ENCODE data around the gene PCP2.

Gene PCP2

DNA sequence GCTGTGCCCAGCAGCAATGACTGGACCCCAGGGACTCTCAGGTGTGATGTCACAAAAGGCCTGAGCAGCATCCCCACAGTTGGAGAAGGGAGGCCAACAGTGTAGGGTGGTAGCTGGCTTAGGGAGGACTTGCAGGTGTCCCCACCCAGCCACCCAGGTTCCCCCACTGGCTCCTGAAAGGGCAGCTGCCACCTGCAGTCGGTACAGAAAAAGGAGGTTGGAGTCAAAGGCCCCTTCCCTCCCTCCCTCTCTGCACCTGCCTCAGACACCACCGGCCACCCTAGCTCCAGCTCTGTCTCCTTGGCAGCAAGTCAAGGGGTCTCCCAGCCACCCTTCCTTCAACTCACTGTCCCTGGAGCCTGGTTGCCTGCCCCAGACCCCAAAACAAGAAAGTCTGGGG is at the start of gene PCP2:
PCP2 (minus strand) TSS at position 22 of the 400 bp plus-strand sequence. CDS start 262 bp downstream, outside the sequence.
- DNase-seq (ENCODE audit: low read depth in 1 of 2, low spot score in 1 of 2), result no peak

DNA sequence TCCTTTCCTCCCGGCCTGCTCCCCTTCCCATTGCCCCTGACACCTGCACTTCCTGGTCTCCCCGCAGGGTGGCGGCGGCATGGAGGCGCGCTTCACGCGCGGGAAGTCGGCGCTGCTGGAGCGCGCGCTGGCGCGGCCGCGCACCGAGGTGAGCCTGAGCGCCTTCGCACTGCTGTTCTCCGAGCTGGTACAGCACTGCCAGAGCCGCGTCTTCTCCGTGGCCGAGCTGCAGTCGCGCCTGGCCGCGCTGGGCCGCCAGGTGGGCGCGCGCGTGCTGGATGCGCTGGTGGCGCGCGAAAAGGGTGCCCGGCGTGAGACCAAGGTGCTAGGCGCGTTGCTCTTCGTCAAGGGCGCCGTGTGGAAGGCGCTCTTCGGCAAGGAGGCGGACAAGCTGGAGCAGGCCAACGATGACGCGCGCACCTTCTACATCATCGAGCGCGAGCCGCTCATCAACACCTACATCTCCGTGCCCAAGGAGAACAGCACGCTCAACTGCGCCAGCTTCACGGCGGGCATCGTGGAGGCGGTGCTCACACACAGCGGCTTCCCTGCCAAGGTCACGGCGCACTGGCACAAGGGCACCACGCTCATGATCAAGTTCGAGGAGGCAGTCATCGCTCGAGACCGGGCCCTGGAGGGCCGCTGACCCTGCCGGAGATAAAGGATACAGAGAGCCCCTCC is 48.8 kb upstream of the PCP2 start:
- DNase-seq (ENCODE audit: low read depth in 1 of 2, low spot score in 1 of 2), result no peak

DNA sequence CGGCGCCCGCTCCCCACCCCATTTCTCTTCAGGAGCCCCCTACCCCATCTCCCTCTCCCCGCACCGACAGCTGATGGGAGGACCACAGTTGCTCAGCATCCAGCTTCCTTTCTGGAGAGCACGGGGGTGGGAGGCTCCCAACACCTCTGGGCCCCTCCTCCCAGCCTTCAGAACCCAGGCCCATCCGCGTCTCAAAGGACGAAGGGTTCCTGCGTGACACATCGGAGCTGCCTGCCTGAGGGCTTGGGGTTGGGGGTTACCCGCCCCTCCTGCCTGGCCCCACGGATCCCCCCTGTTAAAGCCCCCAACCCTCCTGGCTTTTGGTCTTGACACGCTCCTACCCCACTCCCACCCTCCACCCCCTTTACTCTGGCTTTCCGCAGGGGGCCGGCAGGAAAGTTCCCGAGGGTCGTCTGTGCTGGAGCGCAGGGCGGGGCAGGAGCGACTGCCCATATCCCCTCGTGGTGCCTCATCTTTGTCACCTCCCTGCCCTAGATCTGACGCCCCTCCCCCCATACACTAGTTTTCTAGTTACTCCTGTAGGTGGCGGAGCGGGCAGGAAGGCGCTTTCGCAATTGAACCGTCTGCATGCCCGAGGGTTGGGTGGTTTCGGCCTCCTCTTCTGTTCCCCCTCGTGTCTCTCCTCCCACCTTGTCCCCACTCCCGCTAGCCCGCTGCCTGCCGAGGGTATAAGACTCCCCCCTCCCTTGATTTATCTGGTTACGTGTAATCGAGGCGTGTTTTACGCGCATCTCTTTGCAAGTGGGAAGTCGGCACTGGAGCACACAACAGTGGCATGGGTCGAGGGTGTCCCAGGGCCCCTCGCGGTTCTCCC is 48.0 kb upstream of the PCP2 start:
- DNase-seq (ENCODE audit: low read depth in 1 of 2, low spot score in 1 of 2), result peak; percentile 58 to 62

- DNase-seq (ENCODE audit: low read depth in 1 of 2, low spot score in 1 of 2), result peak; percentile 81 to 84
Observed at GRCh38 chr19:7680606-7681339, 47.3 kb upstream of the PCP2 start, which contains the start of gene TRAPPC5. TSS of gene TRAPPC5 (plus strand) at chr19:7680833. CDS start at chr19:7682254, 1,421 bp downstream.

DNA sequence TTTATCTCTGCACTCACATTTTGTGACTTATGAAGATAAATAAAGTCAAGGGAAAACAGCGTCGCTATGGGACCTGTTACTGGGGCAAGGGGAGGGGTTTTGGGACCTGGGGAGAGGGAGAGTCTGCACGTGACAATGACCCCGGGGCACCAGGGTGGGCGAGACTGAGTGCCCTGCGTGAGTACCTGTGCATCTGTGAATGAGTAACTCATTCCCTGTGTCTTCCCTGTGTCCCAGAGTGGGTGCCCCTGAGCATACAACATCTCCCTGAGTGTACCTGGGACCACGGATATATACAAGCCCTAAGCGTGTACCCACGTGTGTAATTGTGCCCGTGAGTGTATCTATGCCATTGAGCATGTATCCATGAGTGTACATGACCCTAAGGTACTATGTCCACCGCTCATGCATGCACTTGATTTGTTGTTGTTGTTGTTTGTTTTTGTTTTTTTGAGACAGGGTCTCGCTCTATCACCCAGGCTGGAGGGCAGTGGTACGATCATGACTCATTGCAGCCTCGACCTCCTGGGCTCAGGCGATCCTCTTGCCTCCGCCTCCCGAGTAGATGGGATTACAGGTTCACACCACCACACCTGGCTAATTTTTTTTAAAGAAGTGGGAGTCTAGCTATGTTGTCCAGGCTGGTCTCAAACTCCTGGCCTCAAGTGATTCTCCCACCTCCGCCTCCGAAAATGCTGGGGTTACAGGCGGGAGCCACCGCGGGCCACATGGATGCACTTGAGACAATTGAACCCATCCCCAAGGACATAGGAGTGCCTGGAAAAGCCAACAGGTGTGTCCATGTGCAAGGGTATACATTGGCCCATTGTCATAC is 46.5 kb upstream of the PCP2 start:
- DNase-seq (ENCODE audit: low read depth in 1 of 2, low spot score in 1 of 2), result no peak

DNA sequence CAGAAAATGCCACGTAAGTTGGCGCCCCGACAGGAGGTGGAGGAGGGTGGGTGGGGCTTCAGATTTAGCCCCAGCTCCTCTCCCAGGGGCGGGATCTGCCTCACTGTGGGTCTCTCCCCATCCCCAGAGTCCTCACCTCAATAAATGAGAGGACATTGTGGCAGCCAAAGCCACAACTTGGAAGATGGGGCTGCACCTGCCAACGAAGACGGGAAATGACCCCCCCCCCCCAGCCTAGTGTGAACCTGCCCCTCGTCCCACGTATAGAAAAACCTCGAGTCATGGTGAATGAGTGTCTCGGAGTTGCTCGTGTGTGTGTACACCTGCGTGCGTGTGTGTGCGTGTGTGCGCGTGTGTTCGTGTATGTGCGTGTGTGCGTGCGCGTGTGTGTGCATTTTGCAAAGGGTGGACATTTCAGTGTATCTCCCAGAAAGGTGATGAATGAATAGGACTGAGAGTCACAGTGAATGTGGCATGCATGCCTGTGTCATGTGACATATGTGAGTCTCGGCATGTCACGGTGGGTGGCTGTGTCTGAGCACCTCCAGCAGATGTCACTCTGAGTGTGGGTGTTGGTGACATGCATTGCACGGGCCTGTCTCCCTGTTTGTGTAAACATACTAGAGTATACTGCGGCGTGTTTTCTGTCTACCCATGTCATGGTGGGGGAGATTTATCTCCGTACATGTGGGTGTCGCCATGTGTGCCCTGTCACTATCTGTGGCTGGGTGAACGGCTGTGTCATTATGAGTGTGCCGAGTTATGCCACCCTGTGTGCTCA is 45.6 kb upstream of the PCP2 start:
- peak; percentile 44 to 48 for DNase-seq (ENCODE audit: low read depth in 1 of 2, low spot score in 1 of 2)

DNA sequence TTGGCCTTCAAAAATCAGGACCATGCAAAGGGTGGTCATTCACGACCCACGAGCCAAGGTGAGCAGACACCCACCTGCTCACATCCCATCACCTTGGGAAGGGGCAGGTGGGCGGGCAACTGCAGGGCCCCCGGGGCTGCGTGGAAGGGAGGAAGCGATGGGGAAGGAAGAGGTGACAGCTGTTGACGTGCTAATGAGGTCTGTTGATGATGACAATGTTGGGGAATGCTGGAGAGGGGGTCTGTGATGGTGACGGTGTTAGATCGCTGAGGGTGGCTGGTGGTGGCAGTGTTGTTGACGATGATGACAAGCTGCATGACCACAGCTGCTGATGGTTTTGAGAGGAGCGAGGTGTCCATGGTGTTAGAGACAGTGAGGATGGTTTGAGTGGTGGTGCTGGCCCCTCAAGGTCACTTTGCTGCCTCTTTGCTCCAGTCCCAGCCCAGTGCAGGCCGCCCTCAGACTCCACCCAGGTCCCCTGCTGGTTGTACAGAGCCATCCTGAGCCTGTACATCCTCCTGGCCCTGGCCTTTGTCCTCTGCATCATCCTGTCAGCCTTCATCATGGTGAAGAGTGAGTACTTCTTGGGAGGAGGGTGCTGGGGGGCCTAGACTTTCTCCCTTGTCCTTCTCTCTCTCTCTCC is 44.3 kb upstream of the PCP2 start:
- DNase-seq (ENCODE audit: low read depth in 1 of 2, low spot score in 1 of 2), result no peak

DNA sequence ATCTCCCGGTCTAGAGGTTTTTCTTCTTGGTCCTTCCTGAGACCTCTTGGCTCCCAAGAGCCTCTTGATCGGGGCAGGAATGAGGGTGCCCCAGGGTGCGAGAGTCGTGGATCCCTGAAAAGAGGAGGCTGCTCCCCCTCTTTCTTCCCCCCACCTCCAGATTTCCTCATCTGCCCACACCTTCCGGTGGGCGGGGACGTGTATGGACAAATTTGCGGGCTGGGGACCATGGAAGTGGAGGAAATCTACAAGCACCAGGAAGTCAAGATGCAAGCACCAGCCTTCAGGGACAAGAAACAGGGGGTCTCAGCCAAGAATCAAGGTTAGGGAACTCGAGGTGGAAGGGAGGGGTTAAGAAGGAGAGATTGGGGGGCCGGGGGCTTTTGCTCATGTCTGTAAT is 43.3 kb upstream of the PCP2 start, which contains the start of gene MCEMP1:
MCEMP1 (plus strand) TSS at position 237 of the 400 bp plus-strand sequence; CDS start at position 268, 31 bp downstream.
- DNase-seq (ENCODE audit: low read depth in 1 of 2, low spot score in 1 of 2), result no peak

- DNase-seq (ENCODE audit: low read depth in 1 of 2, low spot score in 1 of 2), result no peak
Observed at GRCh38 chr19:7676376-7676775, 42.9 kb upstream of the PCP2 start.

- DNase-seq (ENCODE audit: low read depth in 1 of 2, low spot score in 1 of 2), result no peak
Observed at GRCh38 chr19:7674010-7675005, 40.8 kb upstream of the PCP2 start.

GRCh38 chr19:7672522-7672921 is 39.0 kb upstream of the PCP2 start:
- no peak for DNase-seq (ENCODE audit: low read depth in 1 of 2, low spot score in 1 of 2)

DNA sequence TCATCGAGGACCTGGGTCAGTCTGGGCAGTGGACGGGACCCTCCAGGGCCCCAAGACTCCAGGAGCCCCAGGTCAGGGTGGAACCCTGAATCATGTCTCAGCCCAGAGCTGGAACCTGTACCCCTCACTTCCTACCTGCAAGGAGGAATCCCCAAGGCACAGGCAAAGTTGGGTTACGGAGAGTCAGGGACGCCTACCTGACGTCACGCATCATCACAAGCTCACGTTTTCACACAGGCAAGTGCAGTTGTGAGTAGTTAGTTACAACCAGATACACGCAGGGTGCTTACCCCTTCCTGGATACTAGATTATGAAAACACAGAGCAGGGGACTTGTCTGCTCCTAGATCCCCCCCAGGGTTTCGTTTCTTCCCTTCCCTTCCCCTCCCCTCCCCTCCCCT is 37.3 kb upstream of the PCP2 start:
- no peak for DNase-seq (ENCODE audit: low read depth in 1 of 2, low spot score in 1 of 2)

GRCh38 chr19:7670150-7670783 is 36.7 kb upstream of the PCP2 start:
- no peak for DNase-seq (ENCODE audit: low read depth in 1 of 2, low spot score in 1 of 2)

GRCh38 chr19:7669641-7670040 is 36.1 kb upstream of the PCP2 start:
- DNase-seq (ENCODE audit: low read depth in 1 of 2, low spot score in 1 of 2), result no peak

GRCh38 chr19:7668842-7669241 is 35.3 kb upstream of the PCP2 start, which contains the start of gene RETN:
TSS of gene RETN (plus strand) at chr19:7669049. CDS start at chr19:7669327, 278 bp downstream.
- DNase-seq (ENCODE audit: low read depth in 1 of 2, low spot score in 1 of 2), result no peak

GRCh38 chr19:7665076-7665475 is 31.6 kb upstream of the PCP2 start:
- no peak for DNase-seq (ENCODE audit: low read depth in 1 of 2, low spot score in 1 of 2)

DNA sequence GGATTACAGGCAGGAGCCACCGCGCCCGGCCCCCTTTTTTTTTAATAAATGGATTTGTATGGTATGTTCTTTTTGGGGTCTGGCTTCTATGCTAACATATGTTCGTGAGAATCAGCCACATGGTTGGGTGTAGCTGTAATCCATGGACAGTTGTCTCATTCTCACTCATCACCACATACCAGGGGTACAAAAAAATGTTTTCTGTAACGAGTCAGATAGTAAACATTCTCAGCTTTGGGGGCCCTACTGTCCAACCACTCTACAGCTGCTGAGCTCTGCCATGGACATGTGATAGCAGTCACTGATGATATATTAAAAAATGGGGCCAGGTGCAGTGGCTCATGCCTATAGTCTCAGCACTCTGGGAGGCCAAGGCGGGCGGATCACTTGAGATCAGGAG is 30.2 kb upstream of the PCP2 start:
- DNase-seq (ENCODE audit: low read depth in 1 of 2, low spot score in 1 of 2), result no peak

GRCh38 chr19:7662657-7663056 is 29.1 kb upstream of the PCP2 start:
- no peak for DNase-seq (ENCODE audit: low read depth in 1 of 2, low spot score in 1 of 2)
